K562 (cell line): ENCODE measurements around the gene ARHGAP42. TPM values are rescaled to one million over a fixed set of nuclear protein-coding genes. Genes with fewer than 3 reads are reported as not detected.

ENCODE experiments used
- ATAC-seq: fragments of 200-7000 bp; cut with Tn5 transposase; 3 replicates; pipeline ENCODE4 v1.9.1; 2020; ENCODE audit warnings: moderate library complexity
- BruUV-seq: library from RNA; stranded (reverse); fragments of 400-500 nt; replicated peaks from 2 replicates; lab custom pipeline; 2021; lab: Mats Ljungman, UMichigan
- CTCF ChIA-PET: fragments of 300-600 bp; formaldehyde crosslinking; extraction: SDS; loops from one replicate; lab custom pipeline; 2021; ENCODE audit warnings: low intra/inter-chr PET ratio; lab: Yijun Ruan, JAX
- POLR2A ChIA-PET: fragments of 300-600, 350-650 bp; sonication (Branson Sonifier 250); formaldehyde crosslinking; extraction: SDS; loops from one replicate; lab custom pipeline; 2021; ENCODE audit warnings: antibody characterized with exemption, inconsistent platforms; lab: Yijun Ruan, JAX
- DNase-seq, 4 experiments: peaks; one replicate each; pipeline versions ENCODE4 v3.0.0 to v3.0.0-alpha.2; 2011 to 2018; ENCODE audit warnings: low spot score in 3 of 4, mixed read lengths in 3 of 4; ENCODE audit errors: extremely low read depth in 1 of 4
- FAIRE-seq: peaks from 2 replicates; lab custom pipeline; 2011; peaks lifted over from hg19 to GRCh38; lab: Jason Lieb, UNC
- H2AFZ ChIP-seq: 2 replicates; pipeline ENCODE4 v1.6.0; 2011; ENCODE audit warnings: low read depth, low read length, control low read depth, inconsistent platforms
- H3K27ac ChIP-seq: fragments of 200-600 bp; 3 replicates; pipeline ENCODE4 v1.8.0; 2011; ENCODE audit warnings: low read depth, mild to moderate bottlenecking, control low read depth, inconsistent platforms, low read length, moderate library complexity, mixed read lengths; ENCODE audit errors: extremely low read depth
- H3K27me3 ChIP-seq, 2 experiments: fragments of 300-600 bp in 1 of 2; 2 replicates in 1 of 2; 3 replicates in 1 of 2; pipeline versions ENCODE4 v1.6.0 to v1.8.0; 2011; ENCODE audit warnings: inconsistent platforms in 2 of 2, low read length in 2 of 2, mild to moderate bottlenecking in 1 of 2, mixed read lengths in 1 of 2, moderate library complexity in 1 of 2; ENCODE audit not compliant: control insufficient read depth in 2 of 2, insufficient read depth in 2 of 2
- H3K36me3 ChIP-seq: fragments of 300-600 bp; 3 replicates; pipeline ENCODE4 v1.8.0; 2011; ENCODE audit warnings: mild to moderate bottlenecking, low read length, inconsistent platforms; ENCODE audit not compliant: control insufficient read depth, insufficient read depth
- H3K4me1 ChIP-seq, 2 experiments: fragments of 200-600 bp in 1 of 2; replicated peaks in 1 of 2; 2 replicates in 1 of 2; 3 replicates in 1 of 2; pipeline versions ENCODE4 v1.5.1 to v1.8.0; 2011; ENCODE audit warnings: inconsistent platforms in 2 of 2, low read length in 2 of 2, mild to moderate bottlenecking in 1 of 2, mixed read lengths in 1 of 2, moderate library complexity in 1 of 2; ENCODE audit not compliant: control insufficient read depth in 2 of 2, insufficient read depth in 2 of 2
- H3K4me2 ChIP-seq: 2 replicates; pipeline ENCODE4 v1.6.1; 2011; ENCODE audit warnings: low read length, control low read depth, inconsistent platforms, mixed read lengths; ENCODE audit not compliant: insufficient read depth
- H3K4me3 ChIP-seq: fragments of 200-600 bp; sonication (generic), shearing (Covaris generic); 2 replicates; pipeline ENCODE4 v1.5.1; 2016; ENCODE audit warnings: control low read depth, inconsistent platforms
- H3K79me2 ChIP-seq: fragments of 200-600 bp; 3 replicates; pipeline ENCODE4 v1.8.0; 2011; ENCODE audit warnings: low read length, inconsistent platforms; ENCODE audit not compliant: control insufficient read depth, insufficient read depth
- H3K9ac ChIP-seq, 2 experiments: 2 replicates each; pipeline versions ENCODE4 v1.6.0 to v1.6.1; 2011; ENCODE audit warnings: low read depth in 2 of 2, low read length in 2 of 2, control low read depth in 1 of 2, inconsistent platforms in 1 of 2, mild to moderate bottlenecking in 1 of 2, mixed read lengths in 1 of 2; ENCODE audit not compliant: insufficient read depth in 1 of 2
- H3K9me1 ChIP-seq: one replicate; pipeline ENCODE4 v1.6.0; 2011; ENCODE audit warnings: inconsistent platforms, mild to moderate bottlenecking, low read length, moderate library complexity; ENCODE audit not compliant: control insufficient read depth, insufficient read depth
- H3K9me3 ChIP-seq: replicated peaks from 2 replicates; pipeline ENCODE4 v1.5.1; 2011; ENCODE audit warnings: low read depth, low read length, inconsistent platforms; ENCODE audit not compliant: control insufficient read depth, insufficient read depth
- H4K20me1 ChIP-seq: replicated peaks from 2 replicates; pipeline ENCODE4 v1.6.1; 2011; ENCODE audit warnings: low read length, inconsistent platforms, mixed read lengths; ENCODE audit not compliant: control insufficient read depth, insufficient read depth
- BHLHE40 ChIP-seq: IDR thresholded peaks from 2 replicates; pipeline ENCODE4 v1.6.1; 2011; ENCODE audit warnings: low read length, improper control_type of control experiment
- C11orf30 ChIP-seq: fragments of 450-650 bp; IDR thresholded peaks from 2 replicates; pipeline ENCODE4 v1.6.1; 2016; ENCODE audit warnings: low read depth, mild to moderate bottlenecking
- CHD4 ChIP-seq: fragments of 200-600 bp; sonication (generic); IDR thresholded peaks from 3 replicates; pipeline ENCODE4 v1.6.1; 2012; ENCODE audit warnings: low read depth, mild to moderate bottlenecking, mixed read lengths, low read length, inconsistent platforms; ENCODE audit not compliant: insufficient read depth, insufficient replicate concordance, poor library complexity, severe bottlenecking
- FOXJ3 ChIP-seq: sonication (generic); formaldehyde crosslinking; IDR thresholded peaks from 2 replicates; pipeline ENCODE4 v1.4.0; 2020; ENCODE audit warnings: mild to moderate bottlenecking, missing genetic modification reagents
- HMG20B ChIP-seq: fragments of 250-450 bp; sonication (Bioruptor Pico); IDR thresholded peaks from 2 replicates; pipeline ENCODE4 v1.5.0; 2021; ENCODE audit warnings: mild to moderate bottlenecking
- JUNB ChIP-seq: fragments of 450-650 bp; formaldehyde crosslinking; conservative IDR thresholded peaks from 2 replicates; pipeline ENCODE4 v1.4.0; 2020; ENCODE audit warnings: mild to moderate bottlenecking
- MTA3 ChIP-seq: fragments of 450-650 bp; formaldehyde crosslinking; IDR thresholded peaks from 2 replicates; pipeline ENCODE4 v1.6.1; 2017; ENCODE audit warnings: mild to moderate bottlenecking, borderline replicate concordance
- UBTF ChIP-seq, 2 experiments: IDR thresholded peaks; 2 replicates each; pipeline ENCODE4 v1.6.1; 2012; ENCODE audit warnings: improper control_type of control experiment in 2 of 2, low read depth in 2 of 2, low read length in 2 of 2, borderline replicate concordance in 1 of 2
- ZNF140 ChIP-seq: fragments of 250-450 bp; sonication (Bioruptor Pico); IDR thresholded peaks from 2 replicates; pipeline ENCODE4 v1.8.0; 2021; ENCODE audit warnings: moderate library complexity, mild to moderate bottlenecking, inconsistent platforms
- ZNF778 ChIP-seq: fragments of 450-650 bp; formaldehyde crosslinking; IDR thresholded peaks from 2 replicates; pipeline ENCODE4 v1.4.0; 2020; ENCODE audit warnings: mild to moderate bottlenecking, moderate library complexity
- WGBS: fragments of 100-300 bp; shearing (Covaris generic); methylation state at CpG from one replicate; pipeline ENCODE4 v1.1.6; 2016; ENCODE audit warnings: low coverage, mixed read lengths; ENCODE audit not compliant: insufficient coverage; ENCODE audit errors: missing lambda C conversion rate; 5-methylcytosine and 5-hydroxymethylcytosine counted together
- in situ Hi-C: fragments of 300-500 bp; cut with MboI; formaldehyde crosslinking; loops from 4 replicates; pipeline ENCODE4 v1.15.0; 2018; ENCODE audit warnings: inconsistent platforms, mixed read lengths
- intact Hi-C: fragments of 100-400 bp; cut with micrococcal nuclease; formaldehyde crosslinking; loops from 2 replicates; pipeline ENCODE4 v1.14.2; 2022
- polyA plus RNA-seq, 8 experiments: library from polyadenylated mRNA; depleted of rRNA in 4 of 8; stranded (reverse) in 5 of 8; unstranded in 3 of 8; fragments of >200 nt; fragmentation: Nextera tagmentation in 2 of 8; fragmentation: Illumina TruSeq in 1 of 8; extraction: Ambion mirVana in 2 of 8; extraction: Trizol in 1 of 8; gene quantifications; 2 replicates each; pipeline versions ENCODE4 v1.2.1 to v1.2.3, GENCODE V29; 2011 to 2014; ENCODE audit warnings: inconsistent platforms in 1 of 8, missing spikeins in 1 of 8
- total RNA-seq, 7 experiments: library from RNA; depleted of rRNA in 6 of 7; stranded (reverse); fragments of >200 nt in 6 of 7; fragmentation: Illumina TruSeq in 2 of 7; extraction: Trizol in 2 of 7; gene quantifications; 2 replicates each; pipeline versions ENCODE4 v1.2.1 to v1.2.3, GENCODE V29; 2011 to 2021; ENCODE audit warnings: low replicate concordance in 1 of 7

The ARHGAP42 gene
- total and polyA plus RNA-seq, 9 of the 15 experiments (the other 6 are each of a cell fraction or from before 2014, with no cell fraction given) = 0.95 to 6.1 (median 2.4) TPM

DNA sequence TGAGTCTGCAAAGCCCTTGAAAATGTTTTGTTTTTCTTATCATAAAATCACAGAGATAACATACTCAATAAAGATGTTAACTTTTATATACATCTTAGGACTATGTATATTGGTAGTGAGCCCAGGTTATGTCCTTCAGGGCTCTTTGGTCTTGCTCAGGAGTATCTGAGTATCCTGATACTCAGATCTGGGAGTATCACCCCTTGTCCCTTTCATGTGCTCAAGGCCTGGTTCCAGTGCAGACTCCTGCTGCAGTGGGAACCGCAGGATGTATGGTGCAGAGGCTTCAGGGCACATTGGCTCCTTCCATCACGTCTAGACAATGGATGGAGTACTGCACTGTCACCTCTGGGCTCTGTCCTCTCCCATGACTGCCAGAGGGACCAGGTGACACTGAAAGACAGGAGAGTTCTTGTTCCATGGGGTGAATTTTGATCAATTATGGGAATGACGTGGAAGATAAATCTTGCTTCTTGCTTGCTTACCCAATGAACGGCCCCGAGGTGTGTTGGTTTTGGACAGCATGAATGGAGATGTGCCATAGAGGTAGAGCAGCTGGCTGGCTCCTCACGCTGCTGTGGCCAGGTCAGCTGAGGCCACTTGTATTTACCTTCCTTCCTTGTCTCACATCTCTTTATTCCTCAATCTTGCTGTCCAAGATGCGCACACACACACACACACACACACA, 215.5 kb downstream of the ARHGAP42 start:
- Histone ChIP-seq H3K9me1 (no peaks in the 10 kb centered on the region), H3K4me2 (no peak overlapping the region), H3K27me3 (no peaks in the 10 kb centered on the region), H3K27ac (no peak overlapping the region), H3K4me3 (no peak overlapping the region), H3K4me1 (no peaks in the 10 kb centered on the region), H3K79me2 (no peaks in the 10 kb centered on the region), H4K20me1 (no peaks in the 10 kb centered on the region), H2AFZ (no peak overlapping the region), H3K9me3 (no peaks in the 10 kb centered on the region), H3K9ac (no peak overlapping the region), H3K36me3 (no peaks in the 10 kb centered on the region)
- no peak for FAIRE-seq
- BruUV-seq = no TSS peak
- ChIA-PET CTCF (no interaction called here), POLR2A (no interaction called here)
- in situ Hi-C loops = no loop called here
- intact Hi-C loops = no loop called here
- no peak for ATAC-seq
- TF ChIP-seq BHLHE40 (no peak), MTA3 (no peak), ZNF140 (no peak), FOXJ3 (CRISPR knock-in tag) (no peak), UBTF (IDR thresholded peaks at IDR 0.05; ENCODE audit: borderline replicate concordance in 1 of 2, low read depth in 2 of 2, low read length in 2 of 2) (no peak), ZNF778 (CRISPR knock-in tag) (no peak), HMG20B (CRISPR knock-in tag) (no peak), CHD4 (no peak), JUNB (no peak), C11orf30 (no peak)
- no peak for DNase-seq
- 19% methylated on average over 7 of the region's 7 CpGs for WGBS
